NCI-H82 (cell line): Measurements from ENCODE around the gene OLR1.
A peak's percentile ranks its signal among the peaks of the same experiment; 100 is the strongest.
"Not testable (repeated sequence)": the region's sequence is repeated elsewhere in the genome, so short reads cannot be mapped to it uniquely, and the experiment has no call there.

Source experiments
- DNase-seq: peaks from one replicate; lab custom pipeline; 2025; lab: John Stamatoyannopoulos, UW

The OLR1 gene

DNA sequence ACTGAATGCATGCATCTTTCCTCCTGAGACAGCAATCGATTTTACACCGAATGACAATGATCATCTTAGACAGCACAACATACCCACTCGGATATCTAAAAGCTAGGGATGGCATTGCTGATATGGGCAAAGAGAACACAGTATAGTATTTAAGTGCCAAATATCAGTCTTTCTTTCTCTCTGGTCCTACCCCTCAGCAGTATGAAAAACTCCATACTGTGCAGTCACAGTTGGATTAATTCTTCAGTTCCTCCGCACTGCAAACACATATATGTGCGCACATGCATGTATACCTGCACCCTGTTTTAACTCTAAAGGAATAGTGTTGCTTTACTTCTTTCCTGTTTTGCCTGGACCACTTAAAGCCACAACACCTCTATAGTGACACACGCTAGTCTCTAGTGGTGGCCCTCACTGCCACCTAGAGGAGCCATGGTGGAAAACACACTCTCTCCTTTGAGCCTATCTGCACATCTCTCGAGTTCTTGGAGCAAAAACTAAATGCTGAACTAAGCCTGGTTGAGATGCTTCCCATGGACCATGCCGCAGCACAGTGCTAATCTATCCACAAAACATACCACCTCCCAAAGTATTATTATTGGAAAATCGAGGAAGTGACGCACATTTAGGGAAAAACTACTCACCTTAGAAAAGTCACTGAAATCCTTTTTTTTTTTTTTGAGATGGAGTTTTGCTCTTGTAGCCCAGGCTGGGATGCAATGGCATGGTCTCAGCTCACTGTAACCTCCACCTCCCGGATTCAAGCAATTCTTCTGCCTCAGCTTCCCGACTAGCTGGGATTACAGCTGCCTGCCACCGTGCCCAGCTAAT, 18.8 kb upstream of the OLR1 start:
- DNase-seq: peak; percentile 81

DNA sequence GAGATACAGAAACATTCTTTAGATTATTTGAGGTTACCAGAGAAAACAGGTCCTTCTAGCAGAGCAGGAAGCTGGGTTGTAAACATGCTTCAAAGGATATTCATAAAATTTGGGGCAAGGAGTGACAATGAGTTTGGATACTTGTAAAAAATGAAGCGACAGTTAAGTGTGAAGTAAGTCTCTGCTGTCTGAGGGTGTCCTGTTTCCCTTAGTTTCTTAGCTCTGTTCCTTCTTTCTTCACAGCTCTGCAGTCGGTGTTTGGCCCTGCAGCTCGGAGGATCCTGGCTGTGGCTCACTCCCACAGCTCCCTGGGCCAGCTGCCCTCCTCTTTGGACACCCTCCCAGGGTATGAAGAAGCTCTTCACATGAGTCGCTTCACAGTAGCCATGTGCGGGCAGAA, 17.7 kb upstream of the OLR1 start:
- DNase-seq: no peak

DNA sequence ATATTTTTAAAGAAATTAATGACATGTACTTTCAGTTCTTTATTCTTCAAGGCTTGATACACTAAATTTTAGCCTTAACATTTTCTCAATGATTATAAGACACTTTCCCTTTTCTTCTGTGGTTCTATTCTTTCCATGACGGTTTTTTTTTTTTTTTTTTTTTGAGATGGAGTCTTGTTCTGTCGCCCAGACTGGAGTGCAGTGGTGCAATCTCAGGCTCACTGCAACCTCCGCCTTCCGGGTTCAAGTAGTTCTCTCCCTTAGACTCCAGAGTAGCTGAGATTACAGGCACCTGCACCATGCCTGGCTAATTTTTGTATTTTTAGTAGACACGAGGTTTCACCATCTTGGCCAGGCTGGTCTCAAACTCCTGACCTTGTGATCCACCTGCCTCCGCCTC, 15.0 kb upstream of the OLR1 start:
- DNase-seq: not testable (repeated sequence)

DNA sequence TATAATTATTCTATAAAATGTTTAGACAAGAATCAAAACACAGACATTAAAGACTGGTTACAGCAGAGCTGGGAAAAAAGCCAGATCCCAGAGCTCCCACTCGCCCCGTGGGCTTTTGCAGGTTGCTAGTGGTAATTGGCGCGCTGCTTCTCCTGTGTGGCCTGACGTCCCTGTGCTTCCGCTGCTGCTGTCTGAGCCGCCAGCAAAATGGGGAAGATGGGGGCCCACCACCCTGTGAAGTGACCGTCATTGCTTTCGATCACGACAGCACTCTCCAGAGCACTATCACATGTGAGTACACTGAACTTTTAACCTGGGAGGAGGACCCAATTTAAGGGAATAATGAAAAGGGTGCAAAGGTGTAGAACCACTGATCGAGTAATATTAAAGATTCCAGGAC, 14.4 kb upstream of the OLR1 start:
- no peak for DNase-seq

DNA sequence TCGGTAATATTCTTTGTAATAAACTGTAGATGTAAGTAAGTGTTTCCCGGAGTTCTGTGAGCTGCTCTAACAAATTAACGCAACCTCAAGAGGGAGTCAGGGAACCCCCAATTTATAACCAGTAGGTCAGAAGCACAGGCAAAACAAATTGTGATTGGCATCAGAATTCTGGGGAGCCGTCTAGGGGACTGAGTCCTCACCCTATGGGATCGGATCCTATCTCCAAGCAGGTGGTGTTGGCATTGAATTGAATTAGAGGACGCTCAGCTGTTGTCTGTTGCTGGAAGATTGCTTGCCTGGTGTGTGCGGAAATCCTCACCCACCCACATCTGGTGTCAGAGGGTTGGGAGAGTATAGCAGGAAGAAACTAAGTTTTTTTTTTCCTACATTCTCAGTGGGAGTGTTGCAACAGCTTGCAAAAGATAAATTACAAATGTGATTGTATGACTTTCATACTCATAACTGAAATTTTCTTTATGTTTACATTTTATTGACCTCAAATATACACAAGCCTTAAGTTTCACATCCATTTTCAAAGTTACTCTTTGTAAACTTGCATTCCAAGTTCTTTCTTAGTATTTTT, 12.4 kb upstream of the OLR1 start:
- peak; percentile 55 for DNase-seq

DNA sequence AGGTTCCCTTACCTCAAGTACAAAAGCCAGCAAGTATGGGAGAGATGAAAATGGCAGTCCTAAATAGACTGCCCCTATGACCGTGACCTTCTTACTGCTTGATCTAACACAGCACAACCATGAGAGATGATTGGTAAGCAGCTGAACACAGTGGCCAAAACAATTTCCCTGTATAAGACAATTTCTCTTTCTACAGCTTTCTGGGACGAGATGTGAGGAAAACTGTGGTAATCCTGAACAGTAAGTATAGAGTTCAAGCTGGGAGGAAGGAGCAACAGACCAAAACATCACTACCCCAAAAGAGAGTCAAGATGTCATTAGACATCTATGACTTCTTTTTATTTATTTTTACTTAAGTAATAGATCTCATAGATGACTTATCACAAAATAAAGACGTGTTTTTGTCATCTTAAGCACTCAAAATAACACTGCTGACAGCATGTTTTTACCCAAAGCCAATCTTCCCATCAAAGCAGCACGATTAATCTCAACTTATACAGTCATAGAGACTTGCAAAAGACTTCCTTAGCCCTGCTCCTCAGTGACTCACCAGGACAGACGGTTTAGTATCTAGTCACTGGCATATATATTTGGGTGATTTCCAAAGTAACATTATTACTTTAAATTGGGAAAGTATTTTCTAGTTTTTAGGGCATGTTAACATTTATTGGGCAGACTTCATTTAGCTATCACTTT, 10.6 kb upstream of the OLR1 start:
- no peak for DNase-seq

DNA sequence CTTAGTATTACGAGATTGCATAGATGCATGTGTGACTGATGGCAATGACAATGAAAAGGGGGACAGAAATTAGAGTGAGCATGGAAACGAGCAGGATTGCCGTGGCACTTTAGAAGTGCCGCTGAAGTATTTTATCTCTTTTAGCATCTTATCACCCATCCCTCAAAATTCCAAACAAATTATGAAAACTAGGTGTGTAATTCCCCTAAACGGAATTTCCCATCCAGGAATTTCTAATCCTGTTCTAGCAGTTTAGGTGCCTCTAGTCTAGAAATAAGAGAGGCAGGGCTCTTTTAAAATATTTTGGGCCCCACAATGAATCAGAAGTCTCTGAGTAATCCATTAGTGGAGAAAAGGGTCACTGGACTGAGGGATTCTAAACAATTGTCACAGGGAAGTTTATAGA, 7.8 kb upstream of the OLR1 start:
- no peak for DNase-seq

DNA sequence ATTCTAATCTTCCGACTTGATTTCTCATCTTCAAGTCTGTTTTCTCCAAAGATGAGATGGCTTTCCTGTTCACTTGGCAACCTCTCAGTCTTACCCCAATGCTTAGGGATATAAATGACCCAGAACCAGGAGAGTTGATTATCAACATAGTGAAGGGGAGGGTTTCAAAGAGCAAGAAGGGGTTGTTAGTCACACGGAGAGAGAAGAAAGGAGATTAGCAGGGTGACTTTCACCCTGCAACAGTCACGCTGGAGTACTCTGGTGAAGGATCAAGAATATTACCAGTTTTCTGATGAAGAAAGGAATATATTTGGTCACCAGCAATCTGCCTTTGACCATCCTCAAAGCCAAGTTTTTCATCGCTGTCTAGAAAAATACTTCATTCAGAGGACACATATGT, 6.9 kb upstream of the OLR1 start, which contains the start of gene TMEM52B:
Gene TMEM52B (plus strand): TSS at position 212 of the 400 bp plus-strand sequence. CDS start 543 bp downstream, outside the sequence.
- DNase-seq: no peak

DNA sequence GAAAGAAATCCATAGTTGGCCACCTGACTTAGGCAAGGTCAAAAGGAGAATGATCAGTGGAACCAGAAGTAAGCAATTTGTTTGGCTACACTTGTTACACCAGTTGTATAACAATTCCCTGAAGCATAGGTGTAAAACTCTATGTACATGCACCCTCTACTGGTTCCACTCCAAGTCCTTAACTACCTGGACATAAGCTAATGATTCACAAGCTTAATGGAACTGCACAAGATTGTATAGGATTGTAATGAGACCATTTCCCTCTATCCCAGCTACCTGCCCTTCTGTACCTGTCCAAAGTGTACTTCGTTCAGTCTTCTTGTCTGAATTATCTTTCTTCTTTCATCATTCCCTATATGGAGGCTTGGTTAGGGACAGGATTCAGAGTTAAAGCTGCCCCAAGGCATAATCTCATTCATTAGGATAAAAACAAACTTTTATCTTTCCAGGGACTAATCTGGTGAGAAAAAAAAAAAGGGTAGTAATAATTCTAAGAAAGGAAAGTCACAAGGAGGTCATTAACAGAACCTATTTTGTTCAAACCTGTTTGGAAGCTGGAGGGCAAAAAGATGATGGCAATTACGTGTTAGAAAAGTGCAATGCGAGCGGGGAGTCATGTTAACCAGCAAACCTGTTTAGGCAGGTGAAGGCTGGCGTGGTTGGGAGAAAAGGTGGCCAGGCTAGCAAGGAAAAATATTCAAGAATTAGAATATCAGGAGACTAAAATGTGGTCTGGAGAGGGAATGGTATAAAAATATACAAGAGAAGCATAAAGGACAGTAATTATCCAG, 4.1 kb upstream of the OLR1 start:
- no peak for DNase-seq

DNA sequence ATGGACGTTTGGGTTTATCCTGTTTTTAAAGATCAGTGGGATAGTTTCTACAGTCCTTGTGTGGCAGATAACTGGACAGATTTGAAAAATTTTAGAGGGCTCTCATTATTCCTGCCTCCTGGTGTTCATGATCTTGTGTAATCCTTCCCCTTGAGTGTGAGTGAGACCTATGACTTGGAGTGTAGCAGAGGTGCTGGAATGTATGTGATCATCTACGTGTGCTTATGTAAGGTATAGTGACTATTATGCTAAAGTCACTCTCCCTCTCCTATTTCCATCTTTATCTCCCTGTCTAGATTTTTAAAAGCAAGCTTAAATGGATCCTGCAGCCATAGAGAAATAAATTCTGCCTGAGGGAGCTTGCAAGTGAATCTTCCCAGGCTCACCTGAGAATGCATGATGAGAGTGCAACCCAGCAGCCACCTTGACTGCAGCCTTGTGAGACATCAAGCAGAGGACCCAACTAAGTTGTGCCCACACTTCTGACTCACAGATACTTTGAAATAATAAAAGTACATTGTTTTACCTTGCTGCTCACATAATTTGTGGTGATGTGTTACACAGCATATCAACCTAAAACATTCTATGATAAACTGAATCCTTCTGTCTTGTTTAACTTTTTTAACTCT, 3.2 kb upstream of the OLR1 start:
- no peak for DNase-seq

DNA sequence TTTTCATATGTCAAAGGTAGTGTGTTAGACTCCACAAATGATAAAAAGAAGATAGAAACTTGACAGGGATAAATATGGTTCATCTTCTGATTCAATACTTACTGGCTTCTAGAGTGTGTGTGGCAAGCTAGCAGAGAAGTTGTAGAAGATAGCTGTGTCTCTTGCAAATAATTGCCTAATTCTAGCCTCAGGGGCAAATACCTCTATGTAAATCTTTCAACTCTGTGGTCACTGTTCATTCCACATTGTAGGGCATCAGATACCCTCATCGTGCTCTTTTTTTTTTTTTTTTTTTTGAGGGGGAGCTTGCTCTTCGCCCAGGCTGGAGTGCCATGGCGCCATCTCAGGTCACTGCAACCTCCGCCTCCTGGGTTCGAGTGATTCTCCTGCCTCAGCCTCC, 1.7 kb downstream of the OLR1 start:
- no peak for DNase-seq

DNA sequence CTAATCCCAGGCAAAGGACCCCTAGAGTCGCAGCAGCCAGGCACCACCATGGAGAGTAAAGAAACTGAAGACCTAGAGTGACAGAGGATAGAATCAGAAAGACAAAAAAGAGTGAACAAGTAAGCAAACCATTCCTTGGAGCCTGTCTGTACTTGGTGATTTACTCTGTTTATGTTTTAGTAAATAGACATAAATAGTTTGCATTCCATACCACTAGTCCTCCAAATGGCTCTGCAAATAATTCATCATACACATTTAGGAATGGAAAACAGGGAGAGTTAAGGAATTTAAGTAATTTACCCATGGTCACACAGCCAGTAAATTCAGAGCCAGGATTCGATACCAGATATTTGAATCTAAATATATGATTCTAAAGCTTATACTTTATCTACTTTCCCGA, 2.8 kb downstream of the OLR1 start:
- no peak for DNase-seq

DNA sequence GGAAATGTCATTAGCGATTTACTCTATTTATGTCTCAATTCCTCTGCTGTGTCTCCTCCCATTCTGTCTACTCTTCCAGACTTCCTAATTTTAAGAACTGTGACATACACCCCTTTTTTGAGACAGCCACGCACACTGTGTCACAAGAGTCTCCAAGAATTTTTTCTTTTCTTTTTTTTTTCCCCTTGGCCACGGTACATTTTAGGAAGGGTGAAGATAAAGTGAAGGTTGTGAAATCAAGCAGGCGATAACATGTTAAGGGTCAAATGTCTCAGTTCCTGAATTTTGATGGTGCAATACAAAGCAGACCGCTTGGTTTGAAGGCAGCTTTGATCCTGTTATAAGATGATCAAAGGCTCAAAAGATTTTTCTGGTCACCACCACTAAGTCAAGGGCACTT, 4.3 kb downstream of the OLR1 start:
- DNase-seq: peak; percentile 19

DNA sequence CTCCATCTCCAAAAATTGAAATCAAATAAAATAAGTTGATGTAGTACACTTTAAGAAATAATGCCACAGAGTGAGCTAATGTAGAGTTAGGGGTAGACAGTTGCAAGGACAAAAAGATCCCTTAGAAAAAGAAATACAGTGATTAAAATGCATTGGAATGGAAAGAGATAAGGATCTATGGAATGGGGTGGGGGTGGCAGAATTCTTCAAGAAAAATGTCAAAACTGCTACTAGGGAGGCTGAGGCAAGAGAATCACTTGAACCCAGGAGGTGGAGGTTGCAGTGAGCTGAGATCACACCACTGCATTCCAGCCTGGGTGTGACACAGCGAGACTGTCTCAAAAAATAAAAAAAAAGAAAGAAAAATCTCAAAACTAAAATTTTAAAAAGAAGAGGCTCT, 6.5 kb downstream of the OLR1 start:
- DNase-seq: no peak

DNA sequence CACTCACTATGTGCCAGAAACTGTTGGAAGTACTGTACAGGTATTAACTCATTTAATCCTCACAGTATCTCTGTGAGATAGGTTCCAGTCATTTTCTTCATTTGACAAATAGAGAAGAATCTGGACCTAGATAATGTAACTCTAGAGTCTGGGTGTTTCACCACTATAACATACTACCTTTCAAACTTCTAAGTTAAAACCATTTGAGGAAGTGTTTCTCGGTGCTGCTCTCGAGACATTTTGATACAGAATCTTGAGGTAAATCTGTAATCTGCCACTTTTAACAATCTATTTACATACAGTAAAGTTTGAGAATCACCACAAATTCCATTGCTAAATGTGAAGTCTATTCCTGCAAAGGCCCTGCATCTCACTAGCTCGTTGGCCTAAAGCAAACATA, 8.8 kb downstream of the OLR1 start:
- no peak for DNase-seq

DNA sequence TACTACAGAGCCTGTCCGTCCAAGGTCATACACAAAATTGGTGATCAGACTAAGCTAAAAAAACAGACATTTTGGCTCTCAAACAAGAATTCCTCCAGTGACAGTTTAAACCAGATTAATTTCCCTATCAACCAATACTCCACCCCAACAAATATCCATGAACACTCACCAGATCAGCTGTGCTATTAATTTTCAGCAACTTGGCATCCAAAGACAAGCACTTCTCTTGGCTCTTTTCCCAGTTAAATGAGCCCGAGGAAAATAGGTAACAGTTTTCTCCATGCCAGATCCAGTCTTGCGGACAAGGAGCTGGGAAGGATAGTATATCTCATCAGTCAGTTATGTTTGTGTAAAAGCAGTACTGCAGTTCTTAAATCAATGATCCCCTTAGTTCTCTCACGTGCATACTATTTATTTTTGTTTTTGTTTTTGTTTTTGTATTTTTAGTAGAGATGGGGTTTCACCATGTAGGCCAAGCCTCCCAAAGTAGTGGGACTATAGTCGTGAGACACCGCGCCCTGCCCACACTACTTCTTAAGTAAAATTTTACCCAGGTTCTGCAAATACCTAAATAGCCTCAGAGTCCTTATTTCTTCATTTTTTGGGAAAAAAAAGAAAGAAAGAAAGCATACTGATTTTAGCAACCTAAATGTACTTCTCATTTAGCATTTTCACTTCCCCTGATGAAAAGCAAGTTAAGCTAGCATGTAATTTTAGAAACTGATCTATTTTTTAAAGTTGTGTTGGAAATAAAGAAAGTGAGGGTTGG, 11.1 kb downstream of the OLR1 start:
- DNase-seq: no peak

DNA sequence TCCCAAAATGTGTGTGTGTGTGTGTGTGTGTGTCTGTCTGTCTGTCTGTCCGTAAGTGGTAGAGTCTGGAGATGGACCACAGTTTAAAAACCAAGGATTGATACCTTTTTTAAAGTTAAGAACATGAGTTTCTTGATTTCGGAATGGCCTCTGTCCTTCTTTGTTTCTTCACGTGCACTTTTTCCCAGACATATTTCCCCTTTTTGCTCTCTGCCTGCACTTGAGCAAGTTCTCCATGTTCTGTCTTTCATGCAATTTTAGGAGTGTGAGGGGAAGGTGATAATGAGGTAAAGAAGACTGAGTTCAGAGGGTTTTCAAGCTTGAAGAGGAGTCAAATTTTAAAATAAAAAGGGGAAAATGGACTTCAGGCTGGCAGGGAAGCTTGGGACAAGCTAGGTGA, 12.7 kb downstream of the OLR1 start:
- DNase-seq: no peak

DNA sequence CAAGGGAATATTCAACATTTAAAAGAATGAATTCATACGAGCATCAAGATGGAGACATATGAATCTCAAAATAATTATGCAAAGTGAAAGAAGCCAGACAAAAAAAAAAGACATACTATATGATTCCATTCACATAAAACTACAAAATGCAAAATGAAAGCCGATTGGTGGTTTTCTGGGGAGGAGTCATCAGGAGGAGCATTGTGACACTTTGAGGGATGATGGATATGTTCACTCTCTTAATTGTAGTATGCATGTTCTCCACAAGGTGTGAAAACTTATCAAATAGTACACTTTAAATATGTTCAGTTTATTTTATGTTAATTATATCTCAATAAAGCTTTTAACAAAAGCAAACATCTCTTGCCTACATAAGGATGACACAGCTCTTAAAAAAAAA, 13.5 kb downstream of the OLR1 start:
- no peak for DNase-seq

DNA sequence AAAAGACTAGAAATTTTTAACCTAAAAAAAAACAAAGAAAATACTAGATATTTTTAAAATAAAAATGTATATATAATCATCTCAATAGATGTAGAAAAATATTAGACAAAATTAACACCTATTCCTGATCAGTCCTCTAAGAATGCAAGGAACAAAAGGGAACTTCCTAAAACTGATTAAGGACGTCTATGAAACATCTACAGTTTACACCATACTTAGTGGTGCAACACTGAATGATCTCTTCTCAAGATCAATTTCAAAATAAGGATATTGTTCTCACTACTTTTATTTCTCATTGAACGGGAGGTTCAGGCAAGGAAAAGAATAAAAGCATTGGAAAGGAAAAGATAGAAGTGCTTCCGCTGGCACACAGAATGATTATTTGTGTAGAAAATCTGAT, 16.0 kb downstream of the OLR1 start:
- no peak for DNase-seq

DNA sequence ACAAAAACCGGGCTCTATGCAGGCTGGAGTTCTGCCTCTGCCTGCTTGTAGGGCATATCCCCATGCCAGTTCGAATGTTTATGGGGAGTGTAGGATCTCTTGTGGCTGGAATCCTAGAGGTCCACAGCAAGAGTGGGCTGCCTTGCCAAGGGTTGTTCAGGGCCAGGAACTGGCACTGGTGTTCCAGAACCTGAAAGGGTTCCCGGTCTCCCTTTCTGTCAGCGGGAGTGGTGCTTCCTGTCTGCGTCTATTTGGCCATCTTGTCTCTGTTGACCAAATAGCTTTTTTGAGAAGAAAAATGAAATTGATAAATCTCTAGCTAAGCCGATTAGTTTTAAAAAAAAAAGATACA, 17.8 kb downstream of the OLR1 start:
- no peak for DNase-seq
